Prostate gland (tissue), 2 donors: Measurements from ENCODE around the gene TTPAL. TPM values are rescaled to one million over a fixed set of nuclear protein-coding genes. Genes with fewer than 3 reads are reported as not detected.

ENCODE experiments used
- DNase-seq: peaks from one replicate; pipeline ENCODE4 v3.0.0-alpha.2; 2019; ENCODE audit warnings: low spot score
- H3K27ac ChIP-seq, 2 donors: fragments of 200-600 bp; sonication (generic); 2 replicates each; pipeline ENCODE4 v1.5.1; 2017 to 2019
- H3K27me3 ChIP-seq: fragments of 200-600 bp; sonication (generic); replicated peaks from 2 replicates; pipeline ENCODE4 v1.5.1; 2019; ENCODE audit not compliant: insufficient read depth
- H3K36me3 ChIP-seq, 2 donors: fragments of 200-600 bp; sonication (generic); 1 replicate in 1 of 2; 2 replicates in 1 of 2; pipeline versions ENCODE4 v1.5.1 to v1.8.1; 2017 to 2019
- H3K4me1 ChIP-seq: fragments of 200-600 bp; sonication (generic); replicated peaks from 2 replicates; pipeline ENCODE4 v1.5.1; 2019
- H3K4me3 ChIP-seq, 2 donors: fragments of 200-600 bp; sonication (generic); 2 replicates each; pipeline ENCODE4 v1.5.1; 2017 to 2019
- H3K9me3 ChIP-seq: fragments of 200-600 bp; sonication (generic); 2 replicates; pipeline ENCODE4 v1.5.1; 2017
- POLR2A ChIP-seq: fragments of 450-650 bp; IDR thresholded peaks from one replicate; pipeline ENCODE4 v1.6.1; 2016; ENCODE audit warnings: antibody characterized with exemption, mild to moderate bottlenecking
- POLR2AphosphoS5 ChIP-seq: sonication (generic); formaldehyde crosslinking; IDR thresholded peaks from one replicate; pipeline ENCODE4 v1.6.1; 2017; ENCODE audit warnings: antibody characterized with exemption
- WGBS: methylation state at CpG from one replicate; pipeline ENCODE4 v1.1.5; 2018; 5-methylcytosine and 5-hydroxymethylcytosine counted together
- intact Hi-C: fragments of 100-400 bp; cut with DNase I; formaldehyde crosslinking; loops from one replicate; pipeline ENCODE4 v1.14.2; 2022
- total RNA-seq, 2 donors: library from RNA; depleted of rRNA; stranded (reverse); fragments of >200 nt; gene quantifications; one replicate each; pipeline ENCODE4 v1.1.0, GENCODE V29; 2016
- TF ChIP-seq, protein P1 (sequence below), 4 experiments: fragments of 200-600 bp in 2 of 4; fragments of 450-650 bp in 2 of 4; sonication (generic) in 2 of 4; IDR thresholded peaks; 1 replicate in 3 of 4; 2 replicates in 1 of 4; pipeline ENCODE4 v1.5.1; 2016 to 2019; ENCODE audit warnings: antibody characterized with exemption in 4 of 4, mild to moderate bottlenecking in 2 of 4, moderate library complexity in 2 of 4

The TTPAL gene
- total RNA-seq, 2 donors from 2014 or later: 11.8 to 14.8 TPM

DNA sequence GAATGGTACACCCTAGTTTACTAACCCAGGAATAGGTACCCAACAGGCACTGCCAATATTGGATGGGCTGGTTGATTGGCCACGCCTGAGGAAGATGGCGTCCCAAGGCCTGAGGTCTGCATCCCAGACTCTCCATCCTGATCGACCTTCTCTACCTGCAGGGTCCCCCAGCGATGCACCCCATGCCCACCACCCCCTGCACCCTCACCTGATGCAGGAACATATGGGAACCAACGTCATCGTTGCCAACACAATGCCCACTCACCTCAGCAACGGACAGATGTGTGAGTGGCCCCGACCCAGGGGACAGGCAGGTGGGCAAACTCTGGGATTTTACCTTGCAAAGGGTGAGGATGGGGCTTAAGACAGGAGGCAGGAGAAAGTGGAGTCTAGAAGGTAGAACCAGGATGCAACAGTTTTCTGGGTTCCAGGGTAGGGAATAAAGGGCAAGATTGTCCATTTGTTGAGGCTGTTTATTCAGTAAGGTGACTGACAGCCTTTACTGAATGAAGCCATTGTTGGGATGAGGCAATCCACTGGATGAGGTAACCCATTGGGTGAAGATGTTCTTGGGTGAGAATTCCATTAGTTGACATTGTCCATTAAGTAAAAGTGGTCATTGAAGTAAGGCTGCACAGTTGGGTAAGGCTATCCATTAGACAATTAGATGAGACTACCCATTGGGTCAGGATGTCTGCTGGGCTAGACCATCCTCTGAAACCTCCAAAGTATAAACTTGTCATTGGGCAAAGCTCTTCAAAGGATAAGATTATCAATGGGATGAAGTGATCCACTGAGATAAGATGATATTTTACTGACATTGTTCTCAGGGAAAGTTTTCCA, 47.3 kb upstream of the TTPAL start:
- H3K27me3 ChIP-seq: no peaks in the 10 kb centered on the region
- intact Hi-C loops: no loop called here
- no peaks in the 10 kb centered on the region for H3K9me3 ChIP-seq
- H3K27ac ChIP-seq: no peak overlapping the region
- H3K36me3 ChIP-seq: no peaks in the 10 kb centered on the region
- TF ChIP-seq, protein P1, sequence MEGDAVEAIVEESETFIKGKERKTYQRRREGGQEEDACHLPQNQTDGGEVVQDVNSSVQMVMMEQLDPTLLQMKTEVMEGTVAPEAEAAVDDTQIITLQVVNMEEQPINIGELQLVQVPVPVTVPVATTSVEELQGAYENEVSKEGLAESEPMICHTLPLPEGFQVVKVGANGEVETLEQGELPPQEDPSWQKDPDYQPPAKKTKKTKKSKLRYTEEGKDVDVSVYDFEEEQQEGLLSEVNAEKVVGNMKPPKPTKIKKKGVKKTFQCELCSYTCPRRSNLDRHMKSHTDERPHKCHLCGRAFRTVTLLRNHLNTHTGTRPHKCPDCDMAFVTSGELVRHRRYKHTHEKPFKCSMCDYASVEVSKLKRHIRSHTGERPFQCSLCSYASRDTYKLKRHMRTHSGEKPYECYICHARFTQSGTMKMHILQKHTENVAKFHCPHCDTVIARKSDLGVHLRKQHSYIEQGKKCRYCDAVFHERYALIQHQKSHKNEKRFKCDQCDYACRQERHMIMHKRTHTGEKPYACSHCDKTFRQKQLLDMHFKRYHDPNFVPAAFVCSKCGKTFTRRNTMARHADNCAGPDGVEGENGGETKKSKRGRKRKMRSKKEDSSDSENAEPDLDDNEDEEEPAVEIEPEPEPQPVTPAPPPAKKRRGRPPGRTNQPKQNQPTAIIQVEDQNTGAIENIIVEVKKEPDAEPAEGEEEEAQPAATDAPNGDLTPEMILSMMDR (IDR thresholded peaks at IDR 0.05): no peak
- TF ChIP-seq POLR2A: no peak
- no peak for TF ChIP-seq POLR2AphosphoS5
- 88% methylated on average over 8 of the region's 8 CpGs for WGBS
- no peak overlapping the region for H3K4me3 ChIP-seq
- no peak for DNase-seq
- no peaks in the 10 kb centered on the region for H3K4me1 ChIP-seq

DNA sequence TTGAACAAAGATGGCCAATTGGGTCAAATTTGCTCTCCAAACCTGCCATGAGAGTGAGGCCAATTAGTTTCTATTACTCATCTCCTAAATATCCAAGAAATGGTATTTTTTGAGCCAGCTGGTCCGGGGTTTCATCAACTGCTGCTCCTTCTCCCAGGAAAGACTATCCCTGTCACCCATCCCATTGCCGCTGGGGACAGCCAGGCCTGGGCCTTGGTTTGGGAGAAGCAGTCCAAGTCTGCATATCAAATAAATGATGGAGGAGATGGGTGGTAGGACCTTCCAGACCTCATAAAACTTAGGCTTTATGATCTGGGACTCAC, 46.7 kb upstream of the TTPAL start:
- TF ChIP-seq, protein P1 (IDR thresholded peaks at IDR 0.05): no peak
- TF ChIP-seq POLR2A (no peak), POLR2AphosphoS5 (no peak)
- H3K27ac ChIP-seq: no peak overlapping the region
- no peaks in the 10 kb centered on the region for H3K36me3 ChIP-seq
- WGBS: 83% methylated on average over 2 of the region's 2 CpGs
- no peaks in the 10 kb centered on the region for H3K4me1 ChIP-seq
- intact Hi-C loops: no loop called here
- no peak overlapping the region for H3K4me3 ChIP-seq
- H3K27me3 ChIP-seq: no peaks in the 10 kb centered on the region
- H3K9me3 ChIP-seq: no peaks in the 10 kb centered on the region
- no peak for DNase-seq

DNA sequence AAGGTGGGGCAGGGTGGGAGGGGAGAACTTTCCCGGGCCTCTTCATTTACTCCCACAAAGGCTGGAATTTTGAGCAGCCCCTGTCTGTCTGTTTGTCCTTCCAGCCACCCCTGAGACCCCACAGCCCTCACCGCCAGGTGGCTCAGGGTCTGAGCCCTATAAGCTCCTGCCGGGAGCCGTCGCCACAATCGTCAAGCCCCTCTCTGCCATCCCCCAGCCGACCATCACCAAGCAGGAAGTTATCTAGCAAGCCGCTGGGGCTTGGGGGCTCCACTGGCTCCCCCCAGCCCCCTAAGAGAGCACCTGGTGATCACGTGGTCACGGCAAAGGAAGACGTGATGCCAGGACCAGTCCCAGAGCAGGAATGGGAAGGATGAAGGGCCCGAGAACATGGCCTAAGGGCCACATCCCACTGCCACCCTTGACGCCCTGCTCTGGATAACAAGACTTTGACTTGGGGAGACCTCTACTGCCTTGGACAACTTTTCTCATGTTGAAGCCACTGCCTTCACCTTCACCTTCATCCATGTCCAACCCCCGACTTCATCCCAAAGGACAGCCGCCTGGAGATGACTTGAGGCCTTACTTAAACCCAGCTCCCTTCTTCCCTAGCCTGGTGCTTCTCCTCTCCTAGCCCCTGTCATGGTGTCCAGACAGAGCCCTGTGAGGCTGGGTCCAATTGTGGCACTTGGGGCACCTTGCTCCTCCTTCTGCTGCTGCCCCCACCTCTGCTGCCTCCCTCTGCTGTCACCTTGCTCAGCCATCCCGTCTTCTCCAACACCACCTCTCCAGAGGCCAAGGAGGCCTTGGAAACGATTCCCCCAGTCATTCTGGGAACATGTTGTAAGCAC, 46.0 kb upstream of the TTPAL start:
- no peaks in the 10 kb centered on the region for H3K4me1 ChIP-seq
- H3K27ac ChIP-seq: no peak overlapping the region
- H3K4me3 ChIP-seq: no peak overlapping the region
- H3K9me3 ChIP-seq: no peaks in the 10 kb centered on the region
- intact Hi-C loops: no loop called here
- no peak for DNase-seq
- TF ChIP-seq, protein P1 (IDR thresholded peaks at IDR 0.05): no peak
- TF ChIP-seq POLR2AphosphoS5: no peak
- no peak for TF ChIP-seq POLR2A
- no peaks in the 10 kb centered on the region for H3K27me3 ChIP-seq
- H3K36me3 ChIP-seq: no peaks in the 10 kb centered on the region
- 90% methylated on average over 17 of the region's 17 CpGs for WGBS

DNA sequence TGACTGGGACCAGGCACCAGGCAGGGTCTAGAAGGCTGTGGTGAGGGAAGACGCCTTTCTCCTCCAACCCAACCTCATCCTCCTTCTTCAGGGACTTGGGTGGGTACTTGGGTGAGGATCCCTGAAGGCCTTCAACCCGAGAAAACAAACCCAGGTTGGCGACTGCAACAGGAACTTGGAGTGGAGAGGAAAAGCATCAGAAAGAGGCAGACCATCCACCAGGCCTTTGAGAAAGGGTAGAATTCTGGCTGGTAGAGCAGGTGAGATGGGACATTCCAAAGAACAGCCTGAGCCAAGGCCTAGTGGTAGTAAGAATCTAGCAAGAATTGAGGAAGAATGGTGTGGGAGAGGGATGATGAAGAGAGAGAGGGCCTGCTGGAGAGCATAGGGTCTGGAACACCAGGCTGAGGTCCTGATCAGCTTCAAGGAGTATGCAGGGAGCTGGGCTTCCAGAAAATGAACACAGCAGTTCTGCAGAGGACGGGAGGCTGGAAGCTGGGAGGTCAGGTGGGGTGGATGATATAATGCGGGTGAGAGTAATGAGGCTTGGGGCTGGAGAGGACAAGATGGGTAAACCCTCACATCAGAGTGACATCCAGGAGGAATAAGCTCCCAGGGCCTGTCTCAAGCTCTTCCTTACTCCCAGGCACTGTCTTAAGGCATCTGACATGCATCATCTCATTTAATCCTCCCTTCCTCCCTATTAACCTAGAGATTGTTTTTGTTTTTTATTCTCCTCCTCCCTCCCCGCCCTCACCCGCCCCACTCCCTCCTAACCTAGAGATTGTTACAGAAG, 45.2 kb upstream of the TTPAL start:
- intact Hi-C loops: no loop called here
- 90% methylated on average over 7 of the region's 7 CpGs for WGBS
- no peak for DNase-seq
- no peaks in the 10 kb centered on the region for H3K27me3 ChIP-seq
- no peaks in the 10 kb centered on the region for H3K9me3 ChIP-seq
- no peaks in the 10 kb centered on the region for H3K4me1 ChIP-seq
- H3K4me3 ChIP-seq: no peak overlapping the region
- TF ChIP-seq POLR2AphosphoS5 (no peak), POLR2A (no peak)
- TF ChIP-seq, protein P1 (IDR thresholded peaks at IDR 0.05): no peak
- no peak overlapping the region for H3K27ac ChIP-seq
- H3K36me3 ChIP-seq: no peaks in the 10 kb centered on the region
